Left ventricle myocardium superior (tissue), 1 donor: ENCODE results near the gene BPTF. TPM values are rescaled to one million over a fixed set of nuclear protein-coding genes. Genes with fewer than 3 reads are reported as not detected.
A peak's percentile ranks its signal among the peaks of the same experiment; 100 is the strongest.
"Not testable (repeated sequence)": the region's sequence is repeated elsewhere in the genome, so short reads cannot be mapped to it uniquely, and the experiment has no call there.

Experiments used
- ATAC-seq: fragments of 200-7000 bp; cut with Tn5 transposase; one replicate; pipeline ENCODE4 v1.9.1; 2020; ENCODE audit warnings: mild to moderate bottlenecking, moderate library complexity
- DNase-seq: peaks from one replicate; pipeline ENCODE4 v3.0.0-alpha.2; 2020
- intact Hi-C: fragments of 100-400 bp; cut with micrococcal nuclease; formaldehyde crosslinking; loops from one replicate; pipeline ENCODE4 v1.11.0; 2022
- long read RNA-seq: library from polyadenylated mRNA; unstranded; transcript quantifications from one replicate; pipeline ENCODE4 v2.0.0, GENCODE V29; 2021
- total RNA-seq: library from RNA; stranded (reverse); fragmentation: NEBNext Ultra II Directional; extraction: Animal tissue kit (Norgen Biotek cat#: 25700); gene quantifications from one replicate; pipeline ENCODE4 v1.2.1, GENCODE V29; 2021
- donor health status: DM: no; HTN: yes; CAD: no; lungs with severe emphysema.

BPTF gene, protein sequence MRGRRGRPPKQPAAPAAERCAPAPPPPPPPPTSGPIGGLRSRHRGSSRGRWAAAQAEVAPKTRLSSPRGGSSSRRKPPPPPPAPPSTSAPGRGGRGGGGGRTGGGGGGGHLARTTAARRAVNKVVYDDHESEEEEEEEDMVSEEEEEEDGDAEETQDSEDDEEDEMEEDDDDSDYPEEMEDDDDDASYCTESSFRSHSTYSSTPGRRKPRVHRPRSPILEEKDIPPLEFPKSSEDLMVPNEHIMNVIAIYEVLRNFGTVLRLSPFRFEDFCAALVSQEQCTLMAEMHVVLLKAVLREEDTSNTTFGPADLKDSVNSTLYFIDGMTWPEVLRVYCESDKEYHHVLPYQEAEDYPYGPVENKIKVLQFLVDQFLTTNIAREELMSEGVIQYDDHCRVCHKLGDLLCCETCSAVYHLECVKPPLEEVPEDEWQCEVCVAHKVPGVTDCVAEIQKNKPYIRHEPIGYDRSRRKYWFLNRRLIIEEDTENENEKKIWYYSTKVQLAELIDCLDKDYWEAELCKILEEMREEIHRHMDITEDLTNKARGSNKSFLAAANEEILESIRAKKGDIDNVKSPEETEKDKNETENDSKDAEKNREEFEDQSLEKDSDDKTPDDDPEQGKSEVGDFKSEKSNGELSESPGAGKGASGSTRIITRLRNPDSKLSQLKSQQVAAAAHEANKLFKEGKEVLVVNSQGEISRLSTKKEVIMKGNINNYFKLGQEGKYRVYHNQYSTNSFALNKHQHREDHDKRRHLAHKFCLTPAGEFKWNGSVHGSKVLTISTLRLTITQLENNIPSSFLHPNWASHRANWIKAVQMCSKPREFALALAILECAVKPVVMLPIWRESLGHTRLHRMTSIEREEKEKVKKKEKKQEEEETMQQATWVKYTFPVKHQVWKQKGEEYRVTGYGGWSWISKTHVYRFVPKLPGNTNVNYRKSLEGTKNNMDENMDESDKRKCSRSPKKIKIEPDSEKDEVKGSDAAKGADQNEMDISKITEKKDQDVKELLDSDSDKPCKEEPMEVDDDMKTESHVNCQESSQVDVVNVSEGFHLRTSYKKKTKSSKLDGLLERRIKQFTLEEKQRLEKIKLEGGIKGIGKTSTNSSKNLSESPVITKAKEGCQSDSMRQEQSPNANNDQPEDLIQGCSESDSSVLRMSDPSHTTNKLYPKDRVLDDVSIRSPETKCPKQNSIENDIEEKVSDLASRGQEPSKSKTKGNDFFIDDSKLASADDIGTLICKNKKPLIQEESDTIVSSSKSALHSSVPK (N-terminal part only)
- 75.1 TPM for total RNA-seq
- long read RNA-seq, partial matches to known transcripts = 14 of 16 reads
- long read RNA-seq, other reads (novel, unspliced or antisense) = 1 of 16 reads

DNA sequence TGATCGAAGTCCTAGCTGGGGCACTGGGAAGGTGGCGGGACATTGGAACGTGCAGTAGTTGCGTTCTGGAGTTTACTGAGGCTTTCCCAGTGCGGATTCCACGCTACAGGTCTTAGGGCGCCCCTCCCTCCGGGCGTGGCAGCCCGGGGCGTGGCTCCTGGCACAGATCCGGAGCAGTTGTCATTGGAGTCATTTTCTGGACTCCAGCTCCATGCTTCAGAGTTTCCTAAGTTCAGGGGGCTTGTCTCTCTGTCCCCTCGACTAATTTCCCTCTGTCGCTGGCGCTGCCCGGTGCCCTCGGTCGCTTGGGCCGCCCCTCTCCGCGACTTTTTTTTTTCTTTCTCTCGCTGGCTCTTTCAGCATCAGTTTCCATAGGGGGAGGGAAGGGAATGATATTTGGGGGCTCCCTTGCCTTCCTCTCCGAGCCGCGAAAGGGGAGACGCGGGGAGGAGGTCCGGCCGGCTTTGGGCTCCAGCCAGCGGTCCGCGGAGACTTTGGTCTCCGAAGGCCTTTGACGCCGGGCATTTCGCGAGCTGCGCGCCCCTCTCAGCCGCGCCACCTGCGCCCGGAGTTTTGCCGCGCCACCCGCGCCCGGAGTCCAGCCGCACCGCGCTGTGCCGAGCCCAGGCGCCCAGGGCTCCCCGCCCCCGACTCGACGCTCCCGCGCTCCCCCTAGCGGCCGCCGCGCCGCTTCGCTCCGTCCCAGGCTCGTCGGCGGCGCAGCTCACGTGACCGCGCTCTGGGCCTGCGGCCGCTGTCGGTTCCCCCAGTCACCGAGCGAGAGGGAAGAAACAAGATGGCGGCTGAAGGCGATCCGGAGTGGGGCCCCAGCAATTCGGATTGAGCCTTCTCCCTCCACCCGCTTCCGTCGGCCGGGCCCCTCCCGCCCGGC is at the start of gene BPTF:
Gene BPTF (plus strand): TSS at position 769 of the 892 bp plus-strand sequence. CDS start 222 bp downstream, outside the sequence.
- intact Hi-C loops = no loop called here
- DNase-seq = peak; percentile 95
- peak; percentile 98 for ATAC-seq

DNA sequence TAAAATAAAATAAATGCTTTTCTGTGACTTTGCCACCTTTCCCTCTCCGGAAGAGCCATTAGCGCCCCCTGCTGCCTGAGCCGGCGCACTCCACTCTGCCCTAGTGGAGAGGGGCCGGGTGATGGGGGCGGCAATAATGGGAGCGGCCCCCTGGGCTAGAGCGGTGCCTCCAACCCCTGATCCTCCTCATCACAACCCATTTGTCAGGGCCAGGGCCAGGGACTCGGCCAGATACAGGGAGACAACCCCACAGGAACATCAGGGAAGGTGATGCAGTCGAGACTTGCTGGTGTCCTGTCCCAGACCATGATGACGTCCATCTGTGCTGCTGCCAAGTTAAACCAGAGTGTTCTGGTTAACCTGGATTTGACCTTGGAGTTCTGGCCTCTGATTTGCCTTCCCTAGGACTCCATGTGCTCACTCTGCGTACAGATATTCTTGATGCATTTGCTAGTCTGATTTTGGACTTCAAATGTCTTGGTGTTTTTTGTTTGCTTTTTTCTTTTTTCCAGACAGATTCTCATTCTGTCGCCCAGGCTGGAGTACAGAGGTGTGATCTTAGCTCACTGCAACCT is 46.1 kb upstream of the BPTF start:
- intact Hi-C loops = no loop called here
- ATAC-seq = peak; percentile 88
- DNase-seq = peak; percentile 35

DNA sequence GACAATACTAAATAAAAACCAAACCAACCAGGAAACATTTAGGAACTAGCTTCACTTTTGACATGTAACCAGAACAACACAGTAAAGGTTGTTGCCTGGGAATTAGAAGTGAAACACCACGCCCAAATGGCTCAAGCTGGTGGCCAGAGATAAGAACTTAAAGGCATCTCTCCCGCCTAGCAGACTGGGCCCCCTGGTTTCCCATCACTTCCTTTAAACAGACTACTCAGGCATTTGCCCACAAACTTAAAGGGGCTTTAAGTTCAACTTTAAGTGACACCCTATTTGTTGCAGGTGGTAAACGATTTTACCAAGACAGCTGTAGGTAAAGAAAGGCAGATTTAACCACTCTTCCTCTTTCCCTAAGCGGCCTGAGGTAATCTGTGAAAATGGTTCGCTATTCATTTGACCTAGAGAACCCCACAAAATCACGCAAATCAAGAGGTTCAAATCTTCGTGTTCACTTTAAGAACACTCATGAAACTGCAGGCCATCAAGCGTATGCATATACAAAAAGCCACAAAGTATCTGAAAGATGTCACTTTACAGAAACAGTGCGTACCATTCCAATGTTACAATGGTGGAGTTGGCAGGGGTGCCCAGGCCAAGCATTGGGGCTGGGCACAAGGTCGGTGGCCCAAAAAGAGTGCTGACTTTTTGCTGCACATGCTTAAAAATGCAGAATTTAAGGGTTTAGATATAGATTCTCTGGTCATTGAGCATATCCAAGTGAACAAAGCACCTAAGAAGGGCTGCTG is 40.8 kb upstream of the BPTF start:
- intact Hi-C loops = no loop called here
- DNase-seq (no peak), ATAC-seq (no peak)

DNA sequence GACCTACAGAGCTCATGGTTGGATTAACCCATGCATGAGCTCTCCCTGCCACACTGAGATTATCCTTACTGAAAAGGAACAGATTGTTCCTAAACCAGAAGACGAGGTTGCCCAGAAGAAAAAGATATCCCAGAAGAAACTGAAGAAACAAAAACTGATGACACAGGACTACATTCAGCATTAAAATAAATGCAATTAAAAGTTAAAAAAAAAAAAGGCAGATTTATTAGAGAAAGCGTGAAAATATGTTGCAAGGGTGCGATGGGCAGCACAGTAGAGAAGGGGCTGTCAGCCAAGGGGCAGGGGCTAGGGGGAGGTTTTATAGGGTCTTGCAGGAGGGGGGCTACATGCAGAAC is 40.2 kb upstream of the BPTF start:
- ATAC-seq = no peak
- DNase-seq = no peak
- intact Hi-C loops = no loop called here

DNA sequence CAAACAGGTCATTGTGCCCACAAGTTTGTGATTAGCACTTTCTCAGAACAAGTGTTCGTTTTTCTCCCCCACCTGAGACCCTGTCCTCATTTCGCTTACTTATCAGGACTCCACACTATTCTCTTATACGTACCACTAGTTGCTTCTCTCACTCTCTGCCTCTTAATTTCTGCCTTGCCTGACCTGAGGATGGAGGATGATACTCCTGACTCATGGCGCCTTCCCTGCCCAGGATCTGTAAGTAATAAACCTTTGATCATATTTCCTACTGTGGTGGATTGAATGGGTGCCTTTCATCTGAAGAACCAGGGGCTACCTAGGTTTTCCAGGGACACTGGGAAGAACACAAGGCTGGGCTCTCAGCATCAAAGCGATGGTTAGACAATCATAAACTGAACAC is 39.8 kb upstream of the BPTF start:
- DNase-seq (no peak), ATAC-seq (no peak)
- intact Hi-C loops = no loop called here

DNA sequence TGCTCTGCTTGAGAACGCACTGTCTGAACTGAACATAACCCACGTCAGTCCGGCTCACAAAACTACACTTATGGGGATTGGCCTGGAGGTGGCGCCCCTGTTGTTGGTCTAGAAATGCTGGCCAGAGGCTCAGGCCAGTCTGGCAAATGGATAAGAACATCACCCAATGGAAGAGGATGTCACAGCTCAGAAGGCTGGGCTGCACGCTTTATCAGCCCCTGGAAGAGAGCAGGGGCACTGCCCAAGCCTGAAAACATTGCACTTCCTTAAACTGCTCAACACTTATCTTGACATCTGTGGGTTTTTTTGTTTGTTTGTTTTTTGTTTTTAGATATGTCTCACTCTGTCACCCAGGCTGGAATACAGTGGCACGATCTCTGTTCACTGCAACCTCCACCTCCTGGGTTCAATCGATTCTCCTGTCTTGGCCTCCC is 24.8 kb upstream of the BPTF start:
- DNase-seq (peak; percentile 77), ATAC-seq (peak; percentile 92)
- intact Hi-C loops = no loop called here

DNA sequence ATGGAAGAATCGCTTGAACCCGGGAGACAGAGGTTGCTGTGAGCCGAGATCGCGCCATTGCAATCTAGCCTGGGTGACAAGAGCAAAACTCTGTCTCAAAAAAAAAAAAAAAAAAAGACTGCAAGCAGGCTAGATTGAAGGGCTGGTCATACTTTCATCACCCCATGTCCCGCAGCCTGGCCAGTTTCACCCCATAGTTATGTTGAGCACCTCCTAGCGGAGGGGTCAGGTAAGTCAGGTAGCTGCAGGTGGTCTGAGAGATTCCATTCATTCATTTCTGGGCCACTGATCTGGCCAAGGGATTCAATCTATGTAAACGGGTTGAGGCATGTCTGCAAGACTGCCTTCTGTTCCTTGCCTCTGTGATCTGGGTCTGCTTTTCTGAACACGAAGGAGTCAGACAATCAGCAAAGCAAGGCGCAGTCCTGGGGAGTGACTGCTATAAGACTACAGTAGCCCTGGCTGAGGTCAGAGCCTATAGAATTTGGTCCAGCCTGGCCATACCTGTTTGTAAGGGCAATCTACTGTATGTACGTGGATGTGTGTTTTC is 23.6 kb upstream of the BPTF start:
- ATAC-seq (no peak), DNase-seq (no peak)
- intact Hi-C loops = no loop called here

DNA sequence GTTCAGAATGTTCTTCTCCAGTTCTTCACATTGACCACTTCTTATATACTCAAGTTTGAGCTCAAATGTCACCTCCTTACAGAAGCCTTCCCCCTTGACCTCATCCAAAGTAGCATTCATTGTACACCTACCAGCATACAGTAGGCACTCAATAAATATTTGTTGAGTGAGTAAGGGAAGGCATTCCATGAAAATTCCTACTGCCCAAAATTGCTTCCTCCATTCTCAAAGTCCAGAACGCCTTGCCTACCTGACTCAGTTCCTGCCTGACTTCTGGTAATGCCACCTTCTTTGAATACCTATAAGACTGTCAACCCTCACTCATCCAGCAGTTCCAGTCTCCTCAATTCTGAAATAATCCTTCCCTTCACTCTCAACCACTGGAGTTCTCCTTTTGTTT is 14.8 kb upstream of the BPTF start:
- DNase-seq = no peak
- intact Hi-C loops = no loop called here
- ATAC-seq = no peak

DNA sequence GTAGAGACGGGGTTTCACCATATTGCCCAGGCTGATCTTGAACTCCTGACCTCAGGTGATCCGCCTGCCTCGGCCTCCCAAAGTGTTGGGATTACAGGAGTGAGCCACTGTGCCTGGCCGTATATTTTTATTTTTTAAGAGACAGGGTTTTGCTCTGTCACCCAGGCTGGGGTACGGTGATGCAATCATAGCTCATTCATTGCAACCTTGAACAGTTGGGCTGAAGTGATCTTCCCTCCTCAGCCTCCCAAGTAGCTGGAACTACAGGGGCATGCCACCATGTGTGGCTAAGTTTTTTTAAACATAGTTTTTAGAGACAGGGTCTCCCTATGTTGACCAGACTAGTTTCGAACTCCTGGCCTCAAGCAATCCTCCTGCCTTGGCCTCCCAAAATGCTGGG is 12.9 kb upstream of the BPTF start:
- intact Hi-C loops, DNase-seq, ATAC-seq: not testable (repeated sequence)

DNA sequence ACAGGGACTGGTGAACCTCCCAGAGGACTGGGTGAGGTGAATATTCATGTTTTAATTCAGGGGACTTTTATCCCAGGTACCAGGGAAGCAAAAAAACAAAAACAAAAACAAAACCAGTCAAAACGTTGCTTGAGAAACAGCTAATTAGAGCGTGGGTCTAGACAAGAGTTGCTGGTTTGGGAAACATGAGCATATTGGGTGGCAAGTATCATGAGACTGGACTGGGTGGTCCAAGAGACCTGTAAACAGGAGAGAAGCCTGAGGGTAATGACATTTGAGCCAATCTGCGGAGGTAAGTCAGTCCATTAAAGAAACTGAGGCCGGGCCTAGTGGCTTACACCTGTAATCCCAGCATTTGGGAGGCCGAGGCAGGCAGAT is 11.5 kb upstream of the BPTF start:
- ATAC-seq (no peak), DNase-seq (no peak)
- intact Hi-C loops = no loop called here

DNA sequence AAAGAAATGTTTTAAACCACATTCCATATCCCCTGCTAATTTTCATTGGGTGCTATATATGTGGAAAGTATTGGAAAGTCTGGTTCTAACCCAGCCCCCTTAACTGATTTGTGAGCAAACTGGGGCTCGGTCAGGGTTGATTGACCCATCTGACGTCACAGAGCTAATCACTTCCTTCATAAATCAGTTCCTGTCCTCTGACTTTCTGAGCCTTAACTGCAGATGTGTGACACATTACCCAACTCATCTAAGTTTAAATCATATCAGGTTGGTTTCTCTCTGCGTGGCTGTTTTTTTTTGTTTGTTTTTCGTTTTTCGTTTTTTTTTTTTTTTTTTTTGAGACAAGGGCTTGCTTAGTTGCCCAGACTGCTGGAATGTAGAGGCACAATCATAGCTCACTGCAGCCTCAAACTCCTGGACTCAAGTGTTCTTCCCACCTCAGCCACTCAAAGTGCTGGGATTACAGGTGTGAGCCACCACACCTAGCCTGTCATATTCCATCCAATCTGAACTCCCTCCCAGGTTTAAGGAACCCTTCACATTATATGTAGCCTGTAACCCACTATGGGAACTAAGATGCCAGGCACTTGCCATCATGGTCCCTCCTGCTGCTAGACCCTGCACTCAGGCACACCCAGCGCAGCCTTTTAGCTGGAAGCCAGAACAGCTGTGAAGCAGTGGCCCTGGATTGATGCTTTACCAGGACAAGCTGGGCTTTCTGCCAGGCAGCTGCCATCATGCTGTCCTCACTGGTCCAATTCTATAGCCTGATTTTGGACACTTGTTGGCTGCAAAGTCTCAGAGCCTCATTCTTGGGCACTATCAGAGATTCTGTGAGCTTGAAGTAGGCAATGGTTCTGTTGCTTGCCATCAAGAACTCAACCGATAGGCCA is 6.9 kb upstream of the BPTF start:
- no peak for DNase-seq
- intact Hi-C loops = no loop called here
- no peak for ATAC-seq

DNA sequence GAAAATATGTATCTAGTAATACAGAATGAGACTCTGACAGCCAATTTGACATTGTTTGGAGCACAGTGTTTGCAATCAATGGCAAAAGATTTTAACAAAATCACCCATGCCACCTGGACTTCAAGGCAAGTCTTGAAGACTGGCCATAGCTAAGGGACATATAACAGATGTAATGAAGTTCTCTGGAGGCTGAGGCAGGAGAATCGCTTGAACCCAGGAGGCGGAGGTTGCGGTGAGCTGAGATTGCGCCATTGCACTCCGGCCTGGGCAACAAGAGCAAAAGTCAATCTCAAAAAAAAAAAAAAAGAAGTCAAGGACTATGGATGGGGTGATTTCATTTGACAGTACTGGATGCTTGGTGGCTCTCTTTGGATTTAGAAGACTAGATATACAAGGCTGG is 5.6 kb upstream of the BPTF start:
- DNase-seq (no peak), ATAC-seq (no peak)
- intact Hi-C loops = no loop called here

DNA sequence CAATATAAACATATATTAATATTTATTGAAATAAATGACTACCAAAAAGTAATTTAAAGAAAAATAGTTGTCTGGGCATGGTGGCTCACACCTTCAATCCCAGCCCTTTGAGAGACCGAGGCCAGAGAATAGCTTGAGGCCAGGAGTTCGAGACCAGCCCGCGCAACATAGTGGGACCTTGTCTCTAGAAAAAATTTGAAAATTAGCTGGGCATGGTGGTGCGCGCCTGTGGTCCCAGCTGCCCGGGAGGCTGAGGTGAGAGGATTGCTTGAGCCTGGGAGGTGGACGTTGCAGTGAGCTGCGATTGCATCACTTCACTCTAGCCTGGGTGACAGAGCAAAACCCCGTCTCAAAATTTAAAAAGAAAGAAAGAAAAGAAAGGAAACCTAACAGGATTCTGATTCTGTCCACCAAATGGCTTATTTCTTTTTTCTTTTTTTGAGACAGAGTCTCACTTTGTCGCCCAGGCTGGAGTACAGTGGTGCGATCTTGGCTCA is 3.4 kb upstream of the BPTF start:
- DNase-seq = no peak
- intact Hi-C loops = no loop called here
- ATAC-seq = no peak

DNA sequence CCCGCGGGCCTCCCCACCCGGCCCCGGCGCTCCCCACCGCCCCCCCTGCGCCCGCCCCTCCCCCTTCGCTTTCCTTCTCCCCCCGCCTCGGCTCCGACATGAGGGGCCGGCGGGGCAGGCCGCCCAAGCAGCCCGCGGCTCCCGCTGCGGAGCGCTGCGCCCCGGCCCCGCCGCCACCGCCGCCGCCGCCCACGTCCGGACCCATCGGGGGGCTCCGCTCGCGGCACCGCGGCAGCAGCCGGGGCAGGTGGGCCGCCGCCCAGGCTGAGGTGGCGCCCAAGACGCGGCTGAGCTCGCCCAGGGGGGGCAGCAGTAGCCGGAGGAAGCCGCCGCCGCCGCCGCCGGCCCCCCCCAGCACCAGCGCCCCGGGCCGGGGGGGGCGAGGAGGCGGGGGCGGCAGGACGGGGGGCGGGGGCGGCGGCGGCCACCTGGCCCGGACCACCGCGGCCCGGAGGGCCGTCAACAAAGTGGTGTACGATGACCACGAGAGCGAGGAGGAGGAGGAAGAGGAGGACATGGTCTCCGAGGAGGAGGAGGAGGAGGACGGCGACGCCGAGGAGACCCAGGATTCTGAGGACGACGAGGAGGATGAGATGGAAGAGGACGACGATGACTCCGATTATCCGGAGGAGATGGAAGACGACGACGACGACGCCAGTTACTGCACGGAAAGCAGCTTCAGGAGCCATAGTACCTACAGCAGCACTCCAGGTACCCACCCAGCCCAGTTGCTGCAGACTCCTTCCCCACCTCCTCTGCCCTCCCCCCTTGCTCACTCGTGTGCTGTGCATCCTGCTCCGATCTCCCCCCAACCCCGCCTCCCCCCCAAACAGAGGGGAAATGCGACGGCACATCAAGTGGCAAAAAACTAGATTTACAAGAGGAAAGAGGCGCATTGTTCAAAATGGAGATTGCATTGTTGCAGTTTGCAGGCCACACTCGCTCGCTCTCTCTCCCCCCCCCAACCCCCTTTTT is 611 bp downstream of the BPTF start:
- ATAC-seq (peak; percentile 47), DNase-seq (peak; percentile 67)
- intact Hi-C loops = not testable (repeated sequence)

DNA sequence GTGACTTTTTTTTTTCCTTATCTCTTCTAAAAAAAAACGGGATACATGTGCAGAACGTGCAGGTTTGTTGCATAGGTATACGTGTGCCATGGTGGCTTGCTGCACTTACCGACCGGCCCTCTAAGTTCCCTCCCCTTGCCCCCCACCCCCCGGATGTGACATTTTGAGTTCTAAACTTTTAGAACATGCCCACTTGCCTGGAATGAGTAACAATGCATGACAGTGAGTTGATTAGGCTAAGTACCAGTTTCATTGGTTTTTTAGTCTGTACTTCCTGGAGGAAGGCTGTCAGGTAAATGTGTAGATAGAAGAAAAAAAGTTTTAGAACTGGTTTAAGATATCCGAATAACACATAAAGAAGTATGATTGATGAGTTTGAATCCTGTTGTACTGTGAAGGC is 4.0 kb downstream of the BPTF start:
- ATAC-seq (no peak), DNase-seq (no peak)
- intact Hi-C loops = no loop called here
